H1 (cell line): ENCODE results near the gene VSIG10L2. TPM values are rescaled to one million over a fixed set of nuclear protein-coding genes. Genes with fewer than 3 reads are reported as not detected.

Experiments
- SAP30 ChIP-seq: fragments of 300-600 bp; sonication (generic); IDR thresholded peaks from 2 replicates; pipeline ENCODE4 v1.7.1; 2012; ENCODE audit warnings: low read length, moderate library complexity, mild to moderate bottlenecking, inconsistent platforms; ENCODE audit not compliant: insufficient read depth, insufficient replicate concordance
- polyA plus RNA-seq, 7 experiments: library from polyadenylated mRNA; depleted of rRNA in 3 of 7; stranded (reverse) in 5 of 7; unstranded in 2 of 7; fragments of >200 nt in 5 of 7; fragments of 200-250 nt in 2 of 7; gene quantifications; 1 replicate in 5 of 7; 2 replicates in 1 of 7; 4 replicates in 1 of 7; pipeline versions ENCODE4 v1.2.1 to v1.2.3, GENCODE V29; 2011 to 2013; ENCODE audit warnings: missing spikeins in 2 of 7, mixed read lengths in 2 of 7
- total RNA-seq: library from RNA; stranded (reverse); fragmentation: NEBNext Ultra II Directional; extraction: Animal tissue kit (Norgen Biotek cat#: 25700); gene quantifications from 2 replicates; pipeline ENCODE4 v1.2.1, GENCODE V29; 2021

The VSIG10L2 gene
- total and polyA plus RNA-seq, 2 of the 8 experiments (the other 6 are each of a cell fraction or from before 2014, with no cell fraction given) = not detected

GRCh38 chr11:125902927-125903710 lies 42.7 kb upstream of the VSIG10L2 start, which contains the start of gene PUS3 (continued):
- peak; percentile 94 for TF ChIP-seq SAP30
